K562 (cell line): ENCODE measurements around the gene CDCP1. TPM values are rescaled to one million over a fixed set of nuclear protein-coding genes. Genes with fewer than 3 reads are reported as not detected.

Source experiments
- BACH1 ChIP-seq: fragments of 200-800 bp; sonication (Bioruptor generic); IDR thresholded peaks from 2 replicates; pipeline ENCODE4 v1.6.1; 2016; ENCODE audit warnings: missing genetic modification characterization, missing compliant biosample characterization
- BRCA1 ChIP-seq, 2 experiments: fragments of 450-650 bp in 1 of 2; sonication (generic) in 1 of 2; formaldehyde crosslinking in 1 of 2; IDR thresholded peaks; 2 replicates each; pipeline versions ENCODE4 v1.5.0 to v1.6.1; 2017 to 2020; ENCODE audit warnings: mild to moderate bottlenecking in 1 of 2, missing genetic modification reagents in 1 of 2
- CTBP1 ChIP-seq: fragments of 450-650 bp; IDR thresholded peaks from 2 replicates; pipeline ENCODE4 v1.6.1; 2016; ENCODE audit warnings: borderline replicate concordance
- ELF4 ChIP-seq: fragments of 450-650 bp; formaldehyde crosslinking; IDR thresholded peaks from 2 replicates; pipeline ENCODE4 v1.4.0; 2022; ENCODE audit warnings: missing genetic modification characterization
- EP300 ChIP-seq: IDR thresholded peaks from 2 replicates; pipeline ENCODE4 v1.6.1; 2012; ENCODE audit warnings: low read length, improper control_type of control experiment
- HDAC1 ChIP-seq, 2 experiments: fragments of 450-650 bp; IDR thresholded peaks; 2 replicates each; pipeline ENCODE4 v1.6.1; 2016 to 2017; ENCODE audit warnings: inconsistent platforms in 1 of 2, mild to moderate bottlenecking in 1 of 2, moderate library complexity in 1 of 2
- HMGN3 ChIP-seq: IDR thresholded peaks from 2 replicates; pipeline ENCODE4 v1.6.1; 2011; ENCODE audit warnings: borderline replicate concordance, low read depth, mild to moderate bottlenecking, mixed read lengths, low read length; ENCODE audit not compliant: insufficient read length; ENCODE audit errors: extremely low read depth
- IRF2 ChIP-seq: sonication (generic); formaldehyde crosslinking; IDR thresholded peaks from 2 replicates; pipeline ENCODE4 v1.8.1; 2022; ENCODE audit warnings: mild to moderate bottlenecking, missing genetic modification reagents
- MAFF ChIP-seq: IDR thresholded peaks from 2 replicates; pipeline ENCODE4 v1.6.1; 2012; ENCODE audit warnings: low read length, improper control_type of control experiment
- MEF2D ChIP-seq: conservative IDR thresholded peaks from 2 replicates; pipeline ENCODE4 v1.6.1; 2016; ENCODE audit warnings: low read depth, missing genetic modification characterization, missing compliant biosample characterization
- NBN ChIP-seq: fragments of 450-650 bp; IDR thresholded peaks from 2 replicates; pipeline ENCODE4 v1.6.1; 2016; ENCODE audit warnings: low read depth, mild to moderate bottlenecking
- NCOA2 ChIP-seq, 2 experiments: fragments of 450-650 bp; IDR thresholded peaks; 2 replicates each; pipeline ENCODE4 v1.6.1; 2018; ENCODE audit warnings: mild to moderate bottlenecking in 2 of 2, moderate library complexity in 1 of 2; ENCODE audit not compliant: partially characterized antibody in 2 of 2
- NCOA6 ChIP-seq: fragments of 450-650 bp; IDR thresholded peaks from 2 replicates; pipeline ENCODE4 v1.6.1; 2017; ENCODE audit warnings: mild to moderate bottlenecking
- NEUROD1 ChIP-seq: fragments of 150-350 bp; IDR thresholded peaks from 2 replicates; pipeline ENCODE4 v1.6.1; 2014; ENCODE audit warnings: borderline replicate concordance, low read length, low read depth; ENCODE audit not compliant: partially characterized antibody
- POLR2H ChIP-seq: IDR thresholded peaks from 2 replicates; pipeline ENCODE4 v1.6.1; 2016; ENCODE audit warnings: missing genetic modification characterization, low read depth, mild to moderate bottlenecking, control low read depth, missing compliant biosample characterization, moderate library complexity
- PPARD ChIP-seq: fragments of 250-450 bp; sonication (Bioruptor Pico); IDR thresholded peaks from 2 replicates; pipeline ENCODE4 v1.8.0; 2022; ENCODE audit warnings: inconsistent platforms, mild to moderate bottlenecking, moderate library complexity
- PYGO2 ChIP-seq: fragments of 450-650 bp; IDR thresholded peaks from 2 replicates; pipeline ENCODE4 v1.6.1; 2016; ENCODE audit warnings: mild to moderate bottlenecking, missing genetic modification characterization, moderate library complexity, missing compliant biosample characterization
- RAD21 ChIP-seq, 2 experiments: fragments of 250-450 bp in 1 of 2; fragments of 450-650 bp in 1 of 2; sonication (Bioruptor Pico) in 1 of 2; formaldehyde crosslinking in 1 of 2; IDR thresholded peaks in 1 of 2; conservative IDR thresholded peaks in 1 of 2; 2 replicates each; pipeline versions ENCODE4 v1.4.0 to v1.8.0; 2020 to 2022; ENCODE audit warnings: mild to moderate bottlenecking in 2 of 2, moderate library complexity in 1 of 2
- TRIM25 ChIP-seq: fragments of 450-650 bp; IDR thresholded peaks from 2 replicates; pipeline ENCODE4 v1.7.0; 2016; ENCODE audit warnings: borderline replicate concordance
- ZNF583 ChIP-seq: fragments of 250-450 bp; sonication (Bioruptor Pico); IDR thresholded peaks from 2 replicates; pipeline ENCODE4 v1.4.0; 2020
- polyA plus RNA-seq, 8 experiments: library from polyadenylated mRNA; depleted of rRNA in 4 of 8; stranded (reverse) in 5 of 8; unstranded in 3 of 8; fragments of >200 nt; fragmentation: Nextera tagmentation in 2 of 8; fragmentation: Illumina TruSeq in 1 of 8; extraction: Ambion mirVana in 2 of 8; extraction: Trizol in 1 of 8; gene quantifications; 2 replicates each; pipeline versions ENCODE4 v1.2.1 to v1.2.3, GENCODE V29; 2011 to 2014; ENCODE audit warnings: inconsistent platforms in 1 of 8, missing spikeins in 1 of 8
- total RNA-seq, 7 experiments: library from RNA; depleted of rRNA in 6 of 7; stranded (reverse); fragments of >200 nt in 6 of 7; fragmentation: Illumina TruSeq in 2 of 7; extraction: Trizol in 2 of 7; gene quantifications; 2 replicates each; pipeline versions ENCODE4 v1.2.1 to v1.2.3, GENCODE V29; 2011 to 2021; ENCODE audit warnings: low replicate concordance in 1 of 7
- TF ChIP-seq, protein P1 (sequence below): fragments of 250-450 bp; sonication (Bioruptor Pico); IDR thresholded peaks from 2 replicates; pipeline ENCODE4 v1.4.0; 2020
- TF ChIP-seq, protein P2 (sequence below), 2 experiments: fragments of 450-650 bp; IDR thresholded peaks; 2 replicates each; pipeline ENCODE4 v1.6.1; 2018; ENCODE audit warnings: mild to moderate bottlenecking in 2 of 2, low read depth in 1 of 2; ENCODE audit not compliant: partially characterized antibody in 2 of 2

Gene CDCP1
- total and polyA plus RNA-seq, 9 of the 15 experiments (the other 6 are each of a cell fraction or from before 2014, with no cell fraction given) = 3.9 to 16.4 (median 5.2) TPM

GRCh38 chr3:45137656-45138181 is 8.5 kb downstream of the CDCP1 start (continued):
- TF ChIP-seq, protein P1, sequence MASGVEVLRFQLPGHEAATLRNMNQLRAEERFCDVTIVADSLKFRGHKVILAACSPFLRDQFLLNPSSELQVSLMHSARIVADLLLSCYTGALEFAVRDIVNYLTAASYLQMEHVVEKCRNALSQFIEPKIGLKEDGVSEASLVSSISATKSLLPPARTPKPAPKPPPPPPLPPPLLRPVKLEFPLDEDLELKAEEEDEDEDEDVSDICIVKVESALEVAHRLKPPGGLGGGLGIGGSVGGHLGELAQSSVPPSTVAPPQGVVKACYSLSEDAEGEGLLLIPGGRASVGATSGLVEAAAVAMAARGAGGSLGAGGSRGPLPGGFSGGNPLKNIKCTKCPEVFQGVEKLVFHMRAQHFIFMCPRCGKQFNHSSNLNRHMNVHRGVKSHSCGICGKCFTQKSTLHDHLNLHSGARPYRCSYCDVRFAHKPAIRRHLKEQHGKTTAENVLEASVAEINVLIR = no peak
- TF ChIP-seq TRIM25 (no peak), PPARD (CRISPR knock-in tag) (no peak), NBN (peak; percentile 88), EP300 (peak; percentile 95), BACH1 (tag) (peak; percentile 57; the same call in 1 of the 2 replicates), BRCA1 (IDR thresholded peaks at IDR 0.05) (no peak), BRCA1 (CRISPR knock-in tag; IDR thresholded peaks at IDR 0.05) (no peak), HDAC1 (IDR thresholded peaks at IDR 0.05) (peak; percentile 43 to 91; a peak in 2 of 4 replicates), NCOA6 (no peak), NCOA2 (IDR thresholded peaks at IDR 0.05; ENCODE audit: partially characterized antibody in 2 of 2) (peak in 1 of 2 experiments; percentile 61), MAFF (no peak), MEF2D (tag) (no peak), PYGO2 (tag) (peak; percentile 78), ZNF583 (CRISPR knock-in tag) (peak; percentile 54; the same call in 1 of the 2 replicates), RAD21 (CRISPR knock-in tag; conservative IDR thresholded peaks at IDR 0.05 in 1 of 2, IDR thresholded peaks at IDR 0.05 in 1 of 2) (peak; percentile 31 to 35; a peak in 3 of 4 replicates), CTBP1 (peak; percentile 93), POLR2H (tag) (peak; percentile 11; the same call in 1 of the 2 replicates), NEUROD1 (peak; percentile 36), ELF4 (CRISPR knock-in tag) (0 out of 2 replicates have a peak, but pooled peaks have one; percentile 28), IRF2 (CRISPR knock-in tag) (no peak), HMGN3 (no peak)
- TF ChIP-seq, protein P2, sequence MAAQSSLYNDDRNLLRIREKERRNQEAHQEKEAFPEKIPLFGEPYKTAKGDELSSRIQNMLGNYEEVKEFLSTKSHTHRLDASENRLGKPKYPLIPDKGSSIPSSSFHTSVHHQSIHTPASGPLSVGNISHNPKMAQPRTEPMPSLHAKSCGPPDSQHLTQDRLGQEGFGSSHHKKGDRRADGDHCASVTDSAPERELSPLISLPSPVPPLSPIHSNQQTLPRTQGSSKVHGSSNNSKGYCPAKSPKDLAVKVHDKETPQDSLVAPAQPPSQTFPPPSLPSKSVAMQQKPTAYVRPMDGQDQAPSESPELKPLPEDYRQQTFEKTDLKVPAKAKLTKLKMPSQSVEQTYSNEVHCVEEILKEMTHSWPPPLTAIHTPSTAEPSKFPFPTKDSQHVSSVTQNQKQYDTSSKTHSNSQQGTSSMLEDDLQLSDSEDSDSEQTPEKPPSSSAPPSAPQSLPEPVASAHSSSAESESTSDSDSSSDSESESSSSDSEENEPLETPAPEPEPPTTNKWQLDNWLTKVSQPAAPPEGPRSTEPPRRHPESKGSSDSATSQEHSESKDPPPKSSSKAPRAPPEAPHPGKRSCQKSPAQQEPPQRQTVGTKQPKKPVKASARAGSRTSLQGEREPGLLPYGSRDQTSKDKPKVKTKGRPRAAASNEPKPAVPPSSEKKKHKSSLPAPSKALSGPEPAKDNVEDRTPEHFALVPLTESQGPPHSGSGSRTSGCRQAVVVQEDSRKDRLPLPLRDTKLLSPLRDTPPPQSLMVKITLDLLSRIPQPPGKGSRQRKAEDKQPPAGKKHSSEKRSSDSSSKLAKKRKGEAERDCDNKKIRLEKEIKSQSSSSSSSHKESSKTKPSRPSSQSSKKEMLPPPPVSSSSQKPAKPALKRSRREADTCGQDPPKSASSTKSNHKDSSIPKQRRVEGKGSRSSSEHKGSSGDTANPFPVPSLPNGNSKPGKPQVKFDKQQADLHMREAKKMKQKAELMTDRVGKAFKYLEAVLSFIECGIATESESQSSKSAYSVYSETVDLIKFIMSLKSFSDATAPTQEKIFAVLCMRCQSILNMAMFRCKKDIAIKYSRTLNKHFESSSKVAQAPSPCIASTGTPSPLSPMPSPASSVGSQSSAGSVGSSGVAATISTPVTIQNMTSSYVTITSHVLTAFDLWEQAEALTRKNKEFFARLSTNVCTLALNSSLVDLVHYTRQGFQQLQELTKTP (IDR thresholded peaks at IDR 0.05; ENCODE audit: low read depth in 1 of 2, partially characterized antibody in 2 of 2) = peak; percentile 31 to 87
